ENCODE measurements around the gene ARHGEF12. TPM values are rescaled to one million over a fixed set of nuclear protein-coding genes. Genes with fewer than 3 reads are reported as not detected.

ARHGEF12 gene
- polyA plus RNA-seq, 1 donor (not counting 4 experiments of a cell fraction or from before 2014, with no cell fraction given): 28.8 TPM

DNA sequence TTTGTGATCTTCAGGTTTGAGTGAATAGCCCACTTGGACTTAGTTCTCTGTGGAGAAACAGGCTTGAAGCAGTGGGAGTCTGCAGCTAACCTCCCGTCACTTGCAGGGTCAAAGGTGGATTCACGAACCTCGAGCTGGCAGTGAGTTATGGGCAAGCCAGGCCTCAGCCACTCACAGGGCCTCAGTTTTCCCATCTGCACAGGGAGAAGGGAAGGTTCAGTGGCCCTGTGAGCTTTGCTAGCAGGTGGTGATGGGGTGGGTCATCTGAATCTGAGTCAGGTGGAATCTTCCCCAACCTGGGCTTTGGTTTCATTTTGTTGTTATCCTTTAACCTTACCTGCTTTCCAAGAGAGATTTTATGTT, 88.7 kb downstream of the ARHGEF12 start:
- no peaks in the 10 kb centered on the region for H3K27me3 ChIP-seq (ENCODE audit: control insufficient read depth, extremely low read depth, insufficient read depth, low read length)
- no peak overlapping the region for H3K4me3 ChIP-seq (ENCODE audit: control insufficient read depth in 2 of 3, extremely low read depth in 1 of 3, insufficient read depth in 2 of 3, low read depth in 1 of 3, low read length in 3 of 3)
- peaks cover 12% of the 10 kb centered on the region for H3K4me1 ChIP-seq (ENCODE audit: control insufficient read depth, extremely low read depth, insufficient read depth, low read length)
- dilution Hi-C loops (cut with MboI; ENCODE audit: extremely low pct_ligation_motif_present, low sequenced_read_pairs): no loop called here
- DNase-seq (ENCODE audit: low read depth, low spot score) (no peak), FAIRE-seq (no peak)
- H3K9me1 ChIP-seq (ENCODE audit: control insufficient read depth, extremely low read depth, insufficient read depth, low read length): no peaks in the 10 kb centered on the region
- no peaks in the 10 kb centered on the region for H3K9me3 ChIP-seq (ENCODE audit: control insufficient read depth, low read depth, low read length)
- peak overlapping the region; percentile 82 for H3K4me2 ChIP-seq (ENCODE audit: control insufficient read depth, extremely low read depth, insufficient read depth, low read depth, low read length)
- H3K79me2 ChIP-seq (ENCODE audit: control insufficient read depth, insufficient read depth, low read length): no peaks in the 10 kb centered on the region
- H2AFZ ChIP-seq (ENCODE audit: control insufficient read depth, low read length): no peak overlapping the region
- H3K36me3 ChIP-seq (ENCODE audit: control insufficient read depth in 2 of 2, extremely low read depth in 1 of 2, insufficient read depth in 2 of 2, low read length in 2 of 2): peaks cover 6 to 15% of the 10 kb centered on the region in 2 experiments
- H4K20me1 ChIP-seq (ENCODE audit: control insufficient read depth, extremely low read depth, insufficient read depth, low read length): no peaks in the 10 kb centered on the region
- no peak for TF ChIP-seq EZH2 (IDR thresholded peaks at IDR 0.05; ENCODE audit: low read length)
- TF ChIP-seq, protein P1, sequence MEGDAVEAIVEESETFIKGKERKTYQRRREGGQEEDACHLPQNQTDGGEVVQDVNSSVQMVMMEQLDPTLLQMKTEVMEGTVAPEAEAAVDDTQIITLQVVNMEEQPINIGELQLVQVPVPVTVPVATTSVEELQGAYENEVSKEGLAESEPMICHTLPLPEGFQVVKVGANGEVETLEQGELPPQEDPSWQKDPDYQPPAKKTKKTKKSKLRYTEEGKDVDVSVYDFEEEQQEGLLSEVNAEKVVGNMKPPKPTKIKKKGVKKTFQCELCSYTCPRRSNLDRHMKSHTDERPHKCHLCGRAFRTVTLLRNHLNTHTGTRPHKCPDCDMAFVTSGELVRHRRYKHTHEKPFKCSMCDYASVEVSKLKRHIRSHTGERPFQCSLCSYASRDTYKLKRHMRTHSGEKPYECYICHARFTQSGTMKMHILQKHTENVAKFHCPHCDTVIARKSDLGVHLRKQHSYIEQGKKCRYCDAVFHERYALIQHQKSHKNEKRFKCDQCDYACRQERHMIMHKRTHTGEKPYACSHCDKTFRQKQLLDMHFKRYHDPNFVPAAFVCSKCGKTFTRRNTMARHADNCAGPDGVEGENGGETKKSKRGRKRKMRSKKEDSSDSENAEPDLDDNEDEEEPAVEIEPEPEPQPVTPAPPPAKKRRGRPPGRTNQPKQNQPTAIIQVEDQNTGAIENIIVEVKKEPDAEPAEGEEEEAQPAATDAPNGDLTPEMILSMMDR (optimal IDR thresholded peaks at IDR 0.05 in 1 of 3, IDR thresholded peaks at IDR 0.05 in 1 of 3, conservative IDR thresholded peaks at IDR 0.05 in 1 of 3; ENCODE audit: extremely low read depth in 1 of 3, insufficient read depth in 2 of 3, low read length in 3 of 3): no peak
- H3K27ac ChIP-seq (ENCODE audit: control insufficient read depth, insufficient read depth, low read length): no peak overlapping the region
- H3K9ac ChIP-seq (ENCODE audit: control insufficient read depth, extremely low read depth, insufficient read depth, low read length): no peak overlapping the region

DNA sequence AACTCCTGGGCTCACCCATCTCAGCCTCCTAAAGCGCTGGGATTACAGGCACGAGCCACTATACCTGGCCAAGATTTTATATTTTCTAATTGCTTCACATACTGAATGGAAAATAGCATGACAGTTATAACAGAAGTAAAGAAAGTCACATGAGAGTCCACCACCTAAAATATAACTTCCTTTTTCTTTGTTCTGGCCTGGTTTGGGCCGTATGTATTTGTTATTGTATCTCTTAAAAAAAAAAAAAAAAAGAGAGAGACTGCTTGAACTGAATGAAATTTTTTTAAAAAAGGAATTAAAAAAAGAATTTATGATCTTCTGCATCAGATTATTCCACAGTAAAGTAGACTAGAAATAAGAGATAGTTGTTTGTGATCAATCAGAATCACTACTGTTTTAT, 89.3 kb downstream of the ARHGEF12 start:
- Histone ChIP-seq H3K4me3 (ENCODE audit: control insufficient read depth in 2 of 3, extremely low read depth in 1 of 3, insufficient read depth in 2 of 3, low read depth in 1 of 3, low read length in 3 of 3) (no peak overlapping the region), H4K20me1 (ENCODE audit: control insufficient read depth, extremely low read depth, insufficient read depth, low read length) (no peaks in the 10 kb centered on the region), H3K4me2 (ENCODE audit: control insufficient read depth, extremely low read depth, insufficient read depth, low read depth, low read length) (no peak overlapping the region), H3K9me3 (ENCODE audit: control insufficient read depth, low read depth, low read length) (no peaks in the 10 kb centered on the region), H3K36me3 (ENCODE audit: control insufficient read depth in 2 of 2, extremely low read depth in 1 of 2, insufficient read depth in 2 of 2, low read length in 2 of 2) (peaks cover 6 to 15% of the 10 kb centered on the region in 2 experiments), H3K9me1 (ENCODE audit: control insufficient read depth, extremely low read depth, insufficient read depth, low read length) (no peaks in the 10 kb centered on the region), H3K79me2 (ENCODE audit: control insufficient read depth, insufficient read depth, low read length) (no peaks in the 10 kb centered on the region), H3K27ac (ENCODE audit: control insufficient read depth, insufficient read depth, low read length) (no peak overlapping the region), H3K27me3 (ENCODE audit: control insufficient read depth, extremely low read depth, insufficient read depth, low read length) (no peaks in the 10 kb centered on the region), H3K4me1 (ENCODE audit: control insufficient read depth, extremely low read depth, insufficient read depth, low read length) (peaks cover 12% of the 10 kb centered on the region), H3K9ac (ENCODE audit: control insufficient read depth, extremely low read depth, insufficient read depth, low read length) (no peak overlapping the region), H2AFZ (ENCODE audit: control insufficient read depth, low read length) (no peak overlapping the region)
- DNase-seq (ENCODE audit: low read depth, low spot score) (no peak), FAIRE-seq (no peak)
- dilution Hi-C loops (cut with MboI; ENCODE audit: extremely low pct_ligation_motif_present, low sequenced_read_pairs): no loop called here
- TF ChIP-seq, protein P1 (optimal IDR thresholded peaks at IDR 0.05 in 1 of 3, IDR thresholded peaks at IDR 0.05 in 1 of 3, conservative IDR thresholded peaks at IDR 0.05 in 1 of 3; ENCODE audit: extremely low read depth in 1 of 3, insufficient read depth in 2 of 3, low read length in 3 of 3): no peak
- TF ChIP-seq EZH2 (IDR thresholded peaks at IDR 0.05; ENCODE audit: low read length): no peak
